Activated T-cell treated with anti-CD3 and anti-CD28 coated beads for 1 hour (primary cell): ENCODE data around the gene PGAM4.
"Not testable (repeated sequence)": the region's sequence is repeated elsewhere in the genome, so short reads cannot be mapped to it uniquely, and the experiment has no call there.

Source experiments
- DNase-seq: peaks from one replicate; pipeline ENCODE4 v3.0.0-alpha.2; 2020; ENCODE audit warnings: low read depth

PGAM4 gene

GRCh38 chrX:77924320-77924859, 45.0 kb downstream of the PGAM4 start:
- DNase-seq = no peak

- no peak for DNase-seq
Measured at GRCh38 chrX:77922787-77923186, 46.7 kb downstream of the PGAM4 start.

GRCh38 chrX:77919370-77919769, 50.1 kb downstream of the PGAM4 start:
- not testable (repeated sequence) for DNase-seq

- no peak for DNase-seq
Measured at GRCh38 chrX:77918568-77918967, 50.9 kb downstream of the PGAM4 start.
